Dedifferentiated amniotic fluid mesenchymal stem cell (primary cell): ENCODE measurements around the gene PRSS53.

Experiments used
- DNase-seq: peaks from one replicate; pipeline ENCODE4 v3.0.0-alpha.2; 2016; ENCODE audit errors: extremely low spot score

PRSS53 gene

DNA sequence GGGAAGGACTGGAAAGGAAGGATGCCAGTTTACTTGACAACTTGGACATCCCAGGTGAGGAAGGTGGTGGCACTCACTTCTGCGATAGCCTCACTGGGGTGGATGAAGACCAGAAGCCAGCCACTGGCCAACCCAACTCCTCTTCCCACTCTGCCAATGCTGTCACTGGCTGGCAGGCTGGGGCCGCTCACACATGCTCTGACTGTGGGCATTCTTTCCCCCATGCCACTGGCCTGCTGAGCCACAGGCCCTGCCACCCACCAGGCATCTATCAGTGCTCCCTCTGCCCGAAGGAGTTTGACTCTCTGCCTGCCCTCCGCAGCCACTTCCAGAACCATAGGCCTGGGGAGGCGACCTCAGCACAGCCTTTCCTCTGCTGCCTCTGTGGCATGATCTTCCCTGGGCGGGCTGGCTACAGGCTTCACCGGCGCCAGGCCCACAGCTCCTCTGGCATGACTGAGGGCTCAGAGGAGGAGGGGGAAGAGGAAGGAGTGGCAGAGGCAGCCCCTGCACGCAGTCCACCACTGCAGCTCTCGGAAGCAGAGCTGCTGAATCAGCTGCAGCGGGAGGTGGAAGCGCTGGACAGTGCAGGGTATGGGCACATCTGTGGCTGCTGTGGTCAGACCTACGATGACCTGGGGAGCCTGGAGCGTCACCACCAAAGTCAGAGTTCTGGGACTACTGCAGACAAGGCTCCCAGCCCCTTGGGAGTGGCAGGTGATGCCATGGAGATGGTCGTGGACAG, 10.0 kb downstream of the PRSS53 start:
- no peak for DNase-seq

DNA sequence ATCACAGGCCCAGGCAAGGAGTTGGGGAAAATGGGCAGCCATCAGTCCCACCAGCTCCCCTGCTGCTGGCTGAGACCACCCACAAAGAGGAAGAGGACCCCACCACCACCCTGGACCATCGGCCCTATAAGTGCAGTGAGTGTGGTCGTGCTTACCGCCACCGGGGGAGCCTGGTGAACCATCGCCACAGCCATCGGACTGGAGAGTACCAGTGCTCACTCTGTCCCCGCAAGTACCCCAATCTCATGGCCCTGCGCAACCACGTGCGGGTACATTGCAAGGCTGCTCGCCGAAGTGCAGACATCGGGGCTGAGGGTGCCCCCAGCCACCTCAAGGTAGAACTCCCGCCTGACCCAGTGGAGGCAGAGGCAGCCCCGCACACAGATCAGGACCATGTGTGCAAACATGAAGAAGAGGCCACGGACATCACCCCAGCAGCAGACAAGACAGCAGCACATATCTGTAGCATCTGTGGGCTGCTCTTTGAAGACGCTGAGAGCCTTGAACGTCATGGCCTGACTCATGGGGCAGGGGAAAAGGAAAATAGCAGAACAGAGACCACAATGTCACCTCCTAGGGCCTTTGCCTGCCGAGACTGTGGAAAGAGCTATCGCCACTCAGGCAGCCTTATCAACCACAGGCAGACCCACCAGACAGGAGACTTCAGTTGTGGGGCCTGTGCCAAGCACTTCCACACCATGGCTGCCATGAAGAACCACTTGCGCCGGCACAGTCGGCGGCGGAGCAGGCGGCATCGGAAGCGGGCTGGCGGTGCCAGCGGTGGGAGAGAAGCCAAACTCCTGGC, 10.9 kb downstream of the PRSS53 start:
- no peak for DNase-seq

- no peak for DNase-seq
Observed at GRCh38 chr16:31077024-31077423, 11.7 kb downstream of the PRSS53 start.

DNA sequence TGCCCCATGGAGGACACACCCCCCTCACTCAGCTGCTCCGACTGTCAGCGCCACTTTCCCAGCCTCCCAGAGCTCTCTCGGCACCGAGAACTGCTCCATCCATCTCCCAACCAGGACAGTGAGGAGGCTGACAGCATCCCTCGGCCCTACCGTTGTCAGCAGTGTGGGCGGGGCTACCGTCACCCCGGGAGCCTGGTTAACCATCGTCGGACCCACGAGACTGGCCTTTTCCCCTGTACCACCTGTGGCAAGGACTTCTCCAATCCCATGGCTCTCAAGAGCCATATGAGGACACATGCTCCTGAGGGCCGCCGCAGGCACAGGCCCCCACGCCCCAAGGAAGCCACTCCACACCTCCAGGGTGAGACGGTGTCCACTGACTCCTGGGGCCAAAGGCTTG, 12.4 kb downstream of the PRSS53 start:
- DNase-seq: no peak

GRCh38 chr16:31074814-31075183, 13.9 kb downstream of the PRSS53 start:
- no peak for DNase-seq

GRCh38 chr16:31073970-31074813, 14.6 kb downstream of the PRSS53 start, which contains the start of the genes ZNF646 and ZNF668:
TSS of gene ZNF646 (plus strand) at chr16:31074422. CDS start at chr16:31076325, 1,903 bp downstream.
TSS of gene ZNF668 (minus strand) at chr16:31074240. CDS start at chr16:31064459, 9,781 bp downstream.
- DNase-seq: peak; percentile 100

GRCh38 chr16:31073142-31073969, 15.4 kb downstream of the PRSS53 start:
- DNase-seq: peak; percentile 84

GRCh38 chr16:31072540-31073141, 16.1 kb downstream of the PRSS53 start:
- peak; percentile 23 for DNase-seq

DNA sequence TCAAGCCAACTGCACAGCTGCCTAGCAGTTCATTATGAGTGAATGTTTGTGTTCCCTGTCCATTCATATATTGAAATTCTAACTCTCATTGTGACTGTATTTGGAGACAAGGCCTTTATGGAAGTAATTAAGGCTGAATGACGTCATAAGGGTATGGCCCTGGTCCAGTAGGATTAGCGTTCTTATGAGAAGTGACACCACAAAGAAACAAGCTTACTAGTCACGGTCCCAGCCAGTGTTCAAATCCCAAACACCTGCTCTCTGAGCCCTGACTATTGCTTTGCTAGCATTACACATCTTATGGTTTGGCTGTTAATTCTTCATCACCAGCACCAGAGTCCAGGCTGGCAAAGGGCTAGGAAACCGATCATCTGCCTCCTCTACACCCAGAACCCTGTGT, 16.9 kb downstream of the PRSS53 start:
- peak; percentile 74 for DNase-seq

DNA sequence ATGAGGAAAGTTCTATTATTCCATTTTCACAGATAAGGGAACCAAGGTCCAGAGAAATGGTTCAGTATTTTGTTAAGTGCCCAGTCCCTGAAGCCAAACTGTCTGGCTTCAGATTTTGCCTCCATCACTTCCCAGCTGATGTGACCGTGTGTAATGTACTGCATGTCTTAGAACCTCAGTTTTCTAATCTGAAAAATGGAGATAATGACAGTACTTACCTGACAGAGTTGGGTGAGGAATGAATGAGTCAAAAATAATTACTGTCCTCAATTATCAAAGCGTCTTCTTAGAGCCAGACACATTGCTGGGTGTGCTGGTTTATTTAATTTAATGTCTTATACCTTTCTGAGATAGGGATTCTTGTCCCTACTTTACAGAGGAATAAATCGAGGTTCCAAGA, 21.4 kb downstream of the PRSS53 start:
- DNase-seq: no peak

DNA sequence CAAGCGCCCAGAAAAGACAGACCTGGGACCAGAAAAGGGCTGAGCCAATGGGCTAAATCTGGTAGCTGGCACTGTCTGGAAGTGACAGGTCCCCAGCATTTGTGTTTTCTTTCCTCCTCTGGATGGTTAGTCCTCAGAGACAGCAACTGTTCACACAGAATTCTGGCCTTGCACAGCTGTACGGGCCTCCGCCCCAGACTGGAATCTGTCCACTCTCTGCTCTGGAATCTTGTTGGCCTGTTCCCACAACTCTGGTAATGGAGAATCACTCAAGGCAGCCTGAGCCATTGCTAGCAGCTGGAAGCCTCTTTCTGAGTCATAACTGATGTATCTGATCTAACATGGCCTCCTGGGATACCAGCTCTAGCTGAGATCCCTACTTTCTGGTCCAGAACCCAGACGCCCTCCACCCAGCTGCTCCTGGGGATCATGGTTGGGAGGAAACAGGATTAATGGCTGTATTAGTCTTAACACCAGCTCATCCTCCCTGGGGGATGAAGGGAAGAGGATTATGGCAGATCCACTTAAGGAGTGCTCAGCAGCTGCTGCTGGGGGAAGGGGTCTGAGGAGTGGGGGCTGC, 23.8 kb downstream of the PRSS53 start:
- DNase-seq: peak; percentile 97

GRCh38 chr16:31063843-31064611, 24.7 kb downstream of the PRSS53 start:
- DNase-seq: no peak

DNA sequence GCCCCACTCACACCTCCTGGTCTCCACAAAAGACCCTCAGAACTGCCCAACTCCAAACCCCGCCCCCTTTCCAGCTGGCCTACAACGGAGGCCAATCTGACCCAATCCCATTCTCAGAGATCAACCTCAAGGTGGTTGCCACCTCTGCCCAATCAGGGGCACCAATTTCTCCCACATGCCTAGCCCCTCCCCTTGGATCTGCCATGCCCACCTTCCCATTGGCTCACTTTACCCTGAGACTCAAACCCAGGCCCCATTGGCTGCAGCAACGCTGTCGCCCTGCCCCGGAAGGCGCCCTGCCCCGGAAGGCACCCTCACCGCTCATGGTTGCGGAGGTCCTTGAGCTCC, 25.3 kb downstream of the PRSS53 start:
- DNase-seq: no peak

- no peak for DNase-seq
Observed at GRCh38 chr16:31061813-31062440, 26.8 kb downstream of the PRSS53 start.

DNA sequence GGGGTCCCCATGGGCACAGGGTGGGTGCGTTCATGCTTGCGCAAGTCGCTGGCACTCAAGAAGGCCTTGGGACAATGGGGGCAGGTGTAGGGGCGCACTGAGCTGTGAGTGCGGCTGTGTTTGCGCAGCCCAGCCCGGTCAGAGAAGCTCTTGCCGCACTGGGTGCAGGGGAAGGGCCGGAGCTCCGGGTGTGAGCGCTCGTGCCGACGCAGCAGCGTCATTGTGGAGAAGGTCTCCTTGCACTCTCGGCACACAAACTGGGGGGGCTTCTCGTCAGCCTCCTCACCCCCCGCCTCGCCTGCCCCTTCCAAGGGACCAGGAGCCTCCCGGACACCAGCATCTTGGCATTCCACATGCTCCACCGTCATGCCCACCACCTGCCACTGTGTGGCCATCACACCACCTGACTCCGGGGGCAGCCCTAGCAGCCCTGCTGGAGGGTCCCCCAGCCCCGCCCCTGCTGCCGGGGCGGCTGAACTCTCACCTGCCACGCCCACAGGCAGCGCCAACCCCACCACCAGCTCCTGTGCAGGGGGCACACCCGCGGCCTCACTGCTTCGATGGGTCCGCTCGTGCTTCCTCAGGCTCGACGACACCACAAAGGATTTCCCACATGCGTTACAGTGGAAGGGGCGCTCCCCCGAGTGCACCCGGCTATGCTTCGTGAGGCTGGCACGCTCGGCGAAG, 27.5 kb downstream of the PRSS53 start:
- DNase-seq: no peak

DNA sequence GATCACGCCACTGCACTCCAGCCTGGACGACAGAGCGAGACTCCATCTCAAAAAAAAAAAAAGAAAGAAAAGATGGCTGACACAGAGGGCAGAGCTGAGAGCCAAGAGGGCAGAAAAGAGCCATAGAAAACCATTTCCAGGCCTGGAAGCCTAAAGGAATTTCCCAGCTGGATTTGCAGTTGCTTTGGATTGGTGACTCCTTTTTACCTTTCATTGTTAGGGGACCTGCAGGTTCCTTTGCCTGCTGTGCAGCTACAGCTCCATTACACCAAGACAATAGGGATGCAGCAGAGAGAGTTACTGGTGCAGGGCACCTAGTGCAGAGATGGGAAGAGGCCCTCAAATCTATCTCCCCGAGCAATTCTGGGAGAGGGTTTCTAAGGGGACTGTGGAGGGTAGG, 33.1 kb downstream of the PRSS53 start:
- no peak for DNase-seq

GRCh38 chr16:31052114-31052513, 36.6 kb downstream of the PRSS53 start:
- peak; percentile 63 for DNase-seq

DNA sequence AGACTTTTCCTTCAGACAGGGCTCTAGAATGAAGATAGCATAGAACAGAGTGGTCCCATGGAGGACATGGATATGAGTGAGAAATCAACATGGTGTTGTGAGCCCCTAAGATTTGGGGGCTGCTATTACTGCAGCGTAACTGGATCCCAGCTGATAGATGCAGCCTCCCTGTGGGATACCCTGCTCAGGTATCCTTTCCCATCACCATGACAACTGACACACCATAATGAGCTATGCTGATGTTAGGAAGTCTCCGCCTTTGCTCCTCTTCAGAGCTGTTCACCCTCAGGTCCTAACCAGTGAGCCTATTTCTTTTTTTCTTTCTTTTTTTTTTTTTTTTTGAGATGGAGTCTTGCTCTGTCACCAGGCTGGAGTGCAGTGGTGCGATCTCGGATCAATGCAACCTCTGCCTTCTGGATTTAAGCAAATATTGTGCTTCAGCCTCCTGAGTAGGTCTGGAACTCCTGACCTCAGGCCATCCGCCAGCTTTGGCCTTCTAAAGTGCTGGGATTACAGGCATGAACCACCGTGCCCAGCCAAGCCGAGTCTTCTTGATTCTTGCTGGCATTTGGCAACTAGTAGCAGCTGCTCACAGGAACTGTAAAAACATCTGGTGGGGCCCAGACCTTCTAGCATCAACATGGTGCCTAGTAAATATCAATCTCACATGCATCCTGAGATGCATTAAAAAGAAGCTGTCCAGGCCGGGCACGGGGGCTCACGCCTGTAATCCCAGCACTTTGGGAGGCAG, 38.3 kb downstream of the PRSS53 start:
- DNase-seq: no peak
